GM12875 (cell line): ENCODE results near the gene ELK3.

Source experiments
- H3K4me3 ChIP-seq: one replicate; pipeline ENCODE4 v1.5.1; 2011; ENCODE audit warnings: low read depth, low read length, control low read depth
- TF ChIP-seq, protein P1 (sequence below): IDR thresholded peaks from 2 replicates; pipeline ENCODE4 v1.5.1; 2011; ENCODE audit warnings: low read depth, mild to moderate bottlenecking, control low read depth, inconsistent platforms, low read length, moderate library complexity, borderline replicate concordance; ENCODE audit not compliant: insufficient read depth

The ELK3 gene

DNA sequence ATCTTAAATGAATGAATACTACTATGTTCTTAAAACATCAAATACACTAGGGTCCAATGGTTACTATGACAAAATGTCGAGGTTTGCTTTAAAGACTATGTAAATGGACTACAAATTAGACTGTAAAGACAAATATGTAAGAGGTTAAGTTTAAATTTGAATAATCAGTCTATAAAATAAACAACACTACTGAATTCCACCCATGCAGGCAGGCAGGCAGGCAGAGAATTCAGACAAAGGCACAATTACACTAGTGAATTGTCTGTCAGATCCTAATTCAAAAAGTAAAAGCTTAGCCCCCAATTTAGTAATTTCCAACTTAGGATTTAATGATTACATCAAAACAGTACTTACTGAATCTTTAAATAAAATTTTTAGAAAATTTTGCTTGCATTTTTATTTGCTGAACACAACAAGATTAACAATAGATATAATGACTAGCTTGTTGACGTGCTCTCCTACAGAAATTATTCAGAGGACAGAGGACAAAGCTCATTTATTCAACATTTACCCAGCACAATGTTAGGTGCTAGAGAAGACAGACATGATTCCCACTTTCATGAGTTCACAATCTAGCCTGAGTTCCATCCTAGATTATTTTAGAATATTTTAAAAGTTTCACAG lies 108.6 kb downstream of the ELK3 start:
- H3K4me3 ChIP-seq, result no peak overlapping the region
- TF ChIP-seq, protein P1, sequence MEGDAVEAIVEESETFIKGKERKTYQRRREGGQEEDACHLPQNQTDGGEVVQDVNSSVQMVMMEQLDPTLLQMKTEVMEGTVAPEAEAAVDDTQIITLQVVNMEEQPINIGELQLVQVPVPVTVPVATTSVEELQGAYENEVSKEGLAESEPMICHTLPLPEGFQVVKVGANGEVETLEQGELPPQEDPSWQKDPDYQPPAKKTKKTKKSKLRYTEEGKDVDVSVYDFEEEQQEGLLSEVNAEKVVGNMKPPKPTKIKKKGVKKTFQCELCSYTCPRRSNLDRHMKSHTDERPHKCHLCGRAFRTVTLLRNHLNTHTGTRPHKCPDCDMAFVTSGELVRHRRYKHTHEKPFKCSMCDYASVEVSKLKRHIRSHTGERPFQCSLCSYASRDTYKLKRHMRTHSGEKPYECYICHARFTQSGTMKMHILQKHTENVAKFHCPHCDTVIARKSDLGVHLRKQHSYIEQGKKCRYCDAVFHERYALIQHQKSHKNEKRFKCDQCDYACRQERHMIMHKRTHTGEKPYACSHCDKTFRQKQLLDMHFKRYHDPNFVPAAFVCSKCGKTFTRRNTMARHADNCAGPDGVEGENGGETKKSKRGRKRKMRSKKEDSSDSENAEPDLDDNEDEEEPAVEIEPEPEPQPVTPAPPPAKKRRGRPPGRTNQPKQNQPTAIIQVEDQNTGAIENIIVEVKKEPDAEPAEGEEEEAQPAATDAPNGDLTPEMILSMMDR, result no peak

DNA sequence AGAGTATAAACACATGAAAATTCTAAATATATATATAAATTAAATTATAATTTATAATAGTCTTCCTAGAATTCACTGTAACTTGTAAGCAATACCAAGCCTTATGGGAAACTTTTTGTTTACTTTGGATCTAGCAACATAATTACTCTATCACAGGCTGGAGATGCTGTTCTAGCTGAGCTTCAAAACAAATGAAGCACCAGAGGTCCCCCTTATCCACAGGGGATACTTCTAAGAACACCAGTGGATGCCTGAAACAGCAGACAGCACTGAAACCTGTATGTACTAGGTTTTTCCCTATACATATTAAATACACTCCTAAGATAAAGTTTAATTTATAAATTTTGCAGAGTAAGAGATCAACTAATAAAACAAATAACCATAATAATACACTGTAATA lies 109.5 kb downstream of the ELK3 start:
- no peak overlapping the region for H3K4me3 ChIP-seq

DNA sequence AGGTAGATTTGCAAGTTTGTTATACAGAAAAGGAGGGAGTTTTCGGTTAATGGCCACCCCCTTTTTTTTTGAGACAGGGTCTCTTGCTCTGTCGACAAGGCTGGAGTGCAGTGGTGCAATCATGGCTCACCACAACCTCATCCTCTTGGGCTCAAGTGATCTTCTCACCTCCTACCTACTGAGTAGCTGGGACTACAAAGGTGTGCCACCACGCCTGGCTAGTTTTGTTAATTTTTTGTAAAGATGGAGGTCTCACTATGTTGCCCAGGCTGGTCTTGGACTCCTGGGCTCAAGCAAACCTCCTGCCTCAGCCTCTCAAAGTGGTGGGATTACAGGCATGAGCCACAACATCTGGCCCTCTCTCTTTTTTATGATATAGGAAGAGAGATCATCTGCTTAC lies 111.5 kb downstream of the ELK3 start:
- H3K4me3 ChIP-seq, result no peak overlapping the region
- TF ChIP-seq, protein P1, result no peak

More for the DNA sequence above, 109.5 kb downstream of the ELK3 start:
- TF ChIP-seq, protein P1, result no peak

DNA sequence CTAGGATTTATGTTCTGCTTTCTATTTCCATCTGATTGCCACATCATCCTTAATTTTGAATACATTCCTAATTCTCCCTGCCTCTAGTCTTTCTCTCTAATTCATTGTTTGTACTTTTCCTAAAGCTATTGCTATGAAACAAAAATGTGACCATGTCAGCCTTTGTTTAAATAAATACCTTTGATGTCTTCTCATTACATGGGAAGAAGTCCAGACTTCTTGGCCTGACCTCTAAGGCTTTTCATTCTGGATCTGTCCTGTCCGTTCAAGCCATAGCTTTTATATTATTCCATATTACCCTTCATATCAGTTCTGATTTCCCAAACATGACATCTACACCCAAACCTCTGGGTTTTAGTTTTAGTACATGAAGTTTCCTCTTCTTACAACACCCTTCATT lies 114.7 kb downstream of the ELK3 start:
- no peak overlapping the region for H3K4me3 ChIP-seq
- TF ChIP-seq, protein P1, result no peak

- TF ChIP-seq, protein P1, result no peak
- no peak overlapping the region for H3K4me3 ChIP-seq
Measured at GRCh38 chr12:96310067-96310466, 115.9 kb downstream of the ELK3 start.

DNA sequence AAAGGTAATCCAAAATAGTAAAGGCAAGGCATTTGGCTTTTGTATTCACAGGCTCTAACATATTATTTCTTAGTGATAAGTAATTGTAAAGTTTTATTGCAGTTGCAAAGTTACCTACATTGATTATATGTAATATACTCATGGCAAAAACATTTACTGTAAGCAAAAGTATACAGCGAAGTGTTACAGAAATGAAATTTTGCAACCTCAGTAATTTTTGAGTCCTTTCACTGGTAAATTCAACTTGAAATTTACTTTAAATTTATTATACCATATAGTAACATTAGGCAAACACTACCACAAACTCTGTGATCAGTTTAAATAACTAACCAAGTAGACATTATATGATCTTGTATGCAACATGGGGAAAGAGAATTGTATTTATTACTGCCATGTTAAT lies 117.0 kb downstream of the ELK3 start:
- H3K4me3 ChIP-seq, result no peak overlapping the region

GRCh38 chr12:96313606-96314005 lies 119.4 kb downstream of the ELK3 start:
- TF ChIP-seq, protein P1, result no peak

More for the DNA sequence above, 117.0 kb downstream of the ELK3 start:
- TF ChIP-seq, protein P1, result no peak

More at GRCh38 chr12:96313606-96314005, 119.4 kb downstream of the ELK3 start:
- H3K4me3 ChIP-seq, result no peak overlapping the region
